Activated T-cell treated with anti-CD3 and anti-CD28 coated beads for 48 hours (primary cell): ENCODE data around the gene NFKBIB.
"Not testable (repeated sequence)": the region's sequence is repeated elsewhere in the genome, so short reads cannot be mapped to it uniquely, and the experiment has no call there.

ENCODE experiments used
- DNase-seq: peaks from one replicate; pipeline ENCODE4 v3.0.0-alpha.2; 2020; ENCODE audit warnings: low read depth

Gene NFKBIB

DNA sequence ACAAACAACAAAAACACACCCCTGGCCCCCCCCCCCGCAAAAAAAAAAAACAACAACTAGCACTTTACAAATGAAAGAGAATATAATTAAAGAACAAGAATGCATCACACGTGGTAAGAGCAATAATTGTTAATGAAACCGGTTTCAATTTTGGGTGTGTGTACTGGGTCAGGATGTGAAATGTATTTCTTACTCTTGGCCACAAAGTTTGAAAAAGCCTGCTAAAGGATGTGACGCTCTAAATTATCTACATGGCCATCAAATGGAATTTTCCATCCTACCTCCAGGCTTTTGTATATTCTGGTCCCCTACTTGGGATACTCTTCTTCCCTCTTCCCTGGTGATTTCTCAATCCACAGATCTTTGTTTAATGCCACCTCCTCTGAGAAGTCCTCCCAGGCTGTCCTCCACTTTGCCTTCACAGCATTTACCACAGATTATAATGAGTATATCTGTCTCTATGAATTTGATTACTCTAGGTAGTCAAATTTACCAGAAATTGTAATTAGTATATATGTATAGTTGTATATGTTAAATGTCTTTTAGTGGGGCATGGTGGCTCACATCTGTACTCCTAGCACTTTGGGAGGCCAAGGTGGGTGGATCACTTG lies 28.7 kb downstream of the NFKBIB start:
- DNase-seq: no peak

DNA sequence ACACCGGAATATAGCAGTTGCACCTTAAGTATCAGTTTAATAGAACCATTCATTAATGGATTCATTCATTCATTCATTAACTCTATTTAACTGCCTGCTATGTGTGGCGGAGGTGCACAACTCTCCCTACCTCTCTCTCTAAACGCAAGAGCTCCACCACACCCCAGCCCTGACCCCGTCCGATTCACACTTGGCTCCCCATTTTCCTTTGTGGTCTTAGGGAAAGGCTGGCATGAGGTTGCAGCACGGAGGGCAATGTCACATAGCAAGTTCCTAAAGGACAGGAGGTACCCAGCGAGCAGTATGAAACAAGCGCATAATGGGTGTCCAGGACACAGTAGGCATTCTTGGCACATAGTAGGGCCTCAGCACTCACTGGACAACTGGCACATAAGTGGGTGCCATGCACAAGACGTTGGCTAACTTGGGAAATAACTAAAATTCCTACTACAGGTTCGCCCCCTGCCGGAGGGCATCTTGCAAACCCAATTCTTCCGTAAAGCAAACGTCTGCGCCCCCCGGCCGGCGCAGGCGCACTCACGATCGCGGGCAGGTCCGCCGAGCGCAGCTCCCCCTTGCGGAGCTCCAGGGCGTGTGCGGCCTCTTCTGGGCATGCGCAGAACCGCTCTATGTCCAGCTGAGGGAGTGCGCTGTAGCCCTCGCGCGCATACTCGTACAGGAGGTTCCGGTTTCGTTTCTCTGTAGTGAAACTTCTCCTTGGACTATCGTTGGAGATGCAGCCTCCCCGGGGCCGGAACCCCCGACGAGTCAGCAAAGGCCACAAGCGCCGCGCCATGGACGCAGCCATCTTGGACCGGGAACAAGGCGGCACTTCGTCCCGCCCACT lies 30.4 kb downstream of the NFKBIB start, which contains the start of gene SARS2:
TSS of gene SARS2 (minus strand) at position 835 of the 847 bp plus-strand sequence. CDS start at position 808, 27 bp downstream.
- peak; percentile 90 for DNase-seq

DNA sequence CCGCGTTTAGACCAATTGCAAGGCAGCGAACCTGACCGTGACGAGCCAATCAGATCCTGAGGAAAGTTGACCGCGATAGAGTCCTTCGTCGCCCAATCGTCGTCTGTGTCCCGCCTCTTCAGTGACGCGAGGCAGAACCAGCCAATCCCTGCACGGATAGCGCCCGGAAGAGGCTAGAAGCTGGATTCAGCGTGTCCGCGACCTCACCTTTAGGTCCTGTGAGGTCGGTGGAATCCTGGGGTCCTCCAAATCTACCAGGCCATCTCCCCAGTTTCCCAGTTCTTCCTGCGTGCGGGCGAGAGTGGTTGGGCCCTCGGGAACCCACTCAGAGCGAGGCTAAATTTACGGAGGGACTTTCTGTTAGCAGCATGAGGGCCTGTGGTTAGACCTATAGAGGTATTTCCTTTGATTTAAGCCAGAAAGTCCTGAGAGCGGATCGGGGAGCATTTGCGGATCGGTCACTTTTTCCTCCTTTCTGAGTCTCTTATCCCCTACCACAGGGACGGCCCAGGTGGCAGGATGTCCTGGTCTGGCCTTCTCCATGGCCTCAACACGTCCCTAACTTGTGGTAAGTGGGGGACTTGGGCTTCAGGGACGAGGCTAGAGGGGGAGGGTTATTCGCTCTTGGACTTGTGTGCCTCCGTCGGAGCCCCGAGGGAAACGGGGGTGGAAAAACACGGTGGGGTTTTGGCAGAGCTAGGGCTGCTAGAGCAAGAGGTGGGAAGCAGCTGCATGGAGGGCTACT lies 31.2 kb downstream of the NFKBIB start, which contains the start of gene MRPS12:
TSS of gene MRPS12 (plus strand) at position 169 of the 745 bp plus-strand sequence. CDS start at position 520, 351 bp downstream.
- DNase-seq: peak; percentile 97

DNA sequence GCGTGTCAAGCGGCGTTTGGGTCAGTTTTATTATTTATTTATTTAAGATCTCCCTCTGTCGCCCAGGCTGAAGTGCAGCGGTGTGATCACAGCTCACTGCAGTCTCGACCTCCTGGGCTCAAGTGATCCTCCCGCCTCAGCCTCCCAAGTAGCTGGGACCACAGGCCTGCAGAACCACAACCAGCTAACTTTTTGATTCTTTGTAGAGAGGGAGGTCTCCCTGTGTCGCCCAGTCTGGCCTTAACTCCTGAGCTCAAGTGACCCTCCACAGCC lies 31.7 kb downstream of the NFKBIB start:
- DNase-seq: no peak

DNA sequence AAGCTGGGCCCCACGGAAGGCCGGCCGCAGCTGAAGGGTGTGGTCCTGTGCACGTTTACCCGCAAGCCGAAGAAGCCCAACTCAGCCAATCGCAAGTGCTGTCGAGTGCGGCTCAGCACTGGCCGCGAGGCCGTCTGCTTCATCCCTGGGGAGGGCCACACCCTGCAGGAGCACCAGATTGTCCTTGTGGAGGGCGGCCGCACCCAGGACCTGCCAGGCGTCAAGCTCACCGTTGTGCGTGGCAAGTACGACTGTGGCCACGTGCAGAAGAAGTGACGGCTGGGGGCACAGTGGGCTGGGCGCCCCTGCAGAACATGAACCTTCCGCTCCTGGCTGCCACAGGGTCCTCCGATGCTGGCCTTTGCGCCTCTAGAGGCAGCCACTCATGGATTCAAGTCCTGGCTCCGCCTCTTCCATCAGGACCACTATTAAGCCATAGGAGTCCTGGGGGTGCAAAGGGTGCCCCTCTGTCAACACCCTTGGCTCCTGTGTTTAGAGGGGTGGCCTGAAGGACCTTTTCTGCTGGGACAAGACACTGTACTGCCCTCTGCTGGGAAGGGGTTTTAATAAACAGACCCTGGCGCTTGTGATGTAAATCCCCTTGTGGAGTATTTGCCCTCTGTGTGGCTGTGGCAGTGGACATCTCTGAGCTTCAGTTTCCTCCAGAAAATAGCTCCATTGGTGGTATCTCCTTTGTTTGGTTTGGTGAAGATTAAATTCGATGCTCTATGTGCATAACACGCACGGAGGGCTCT lies 32.8 kb downstream of the NFKBIB start:
- no peak for DNase-seq

DNA sequence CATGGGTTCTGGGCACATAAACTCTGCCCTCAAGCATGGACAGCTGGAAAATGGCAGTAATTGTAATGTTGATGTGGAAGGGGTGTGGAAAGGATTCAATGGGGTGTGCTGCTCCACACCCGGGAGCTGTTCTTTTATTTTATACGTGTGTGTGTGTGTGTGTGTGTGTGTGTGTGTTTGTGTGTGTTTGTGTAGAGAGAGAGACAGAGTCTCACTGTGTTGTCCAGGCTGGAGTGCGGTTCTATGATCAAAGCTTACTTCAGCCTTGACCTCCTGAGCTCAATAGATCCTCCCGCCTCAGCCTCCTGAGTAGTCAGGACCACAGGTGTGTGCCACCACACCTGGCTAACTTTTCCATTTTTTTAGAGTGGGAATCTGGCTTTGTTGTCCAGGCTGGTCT lies 33.8 kb downstream of the NFKBIB start:
- no peak for DNase-seq

DNA sequence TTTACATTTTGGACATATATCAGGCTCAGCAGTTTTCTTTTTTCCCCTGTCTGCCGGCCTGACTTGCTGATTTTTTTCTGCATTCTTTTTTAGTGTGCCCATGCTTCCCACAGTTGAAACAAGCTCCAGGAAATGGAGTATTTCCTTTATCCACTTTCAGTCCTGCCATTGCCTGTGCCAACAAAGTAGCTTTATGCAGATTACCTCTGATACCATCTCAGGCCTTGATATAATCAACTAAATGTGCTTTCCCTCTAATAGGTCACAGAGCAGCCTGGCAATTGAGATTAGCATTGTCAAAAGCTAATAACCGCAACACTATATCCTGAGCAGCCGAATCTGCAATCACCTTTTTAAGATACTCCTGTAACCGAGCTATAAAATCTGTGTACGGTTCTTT lies 40.2 kb downstream of the NFKBIB start:
- DNase-seq: no peak

DNA sequence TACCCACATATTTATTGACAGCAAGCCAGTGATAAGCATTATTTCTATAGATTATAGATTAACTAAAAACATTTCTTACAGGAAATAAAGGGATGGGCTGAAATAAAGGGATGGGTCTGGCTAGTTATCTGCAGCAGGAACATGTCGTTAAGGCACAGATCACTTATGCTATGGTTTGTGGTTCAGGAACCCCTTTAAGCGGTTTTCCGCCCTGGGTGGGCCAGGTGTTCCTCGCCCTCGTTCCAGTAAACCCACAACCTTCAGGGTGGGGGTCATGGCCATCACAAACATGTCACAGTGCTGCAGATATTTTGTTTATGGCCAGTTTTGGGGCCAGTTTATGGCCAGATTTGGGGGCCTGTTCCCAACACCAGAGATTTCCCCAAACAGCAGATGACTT lies 41.7 kb downstream of the NFKBIB start:
- DNase-seq: not testable (repeated sequence)

DNA sequence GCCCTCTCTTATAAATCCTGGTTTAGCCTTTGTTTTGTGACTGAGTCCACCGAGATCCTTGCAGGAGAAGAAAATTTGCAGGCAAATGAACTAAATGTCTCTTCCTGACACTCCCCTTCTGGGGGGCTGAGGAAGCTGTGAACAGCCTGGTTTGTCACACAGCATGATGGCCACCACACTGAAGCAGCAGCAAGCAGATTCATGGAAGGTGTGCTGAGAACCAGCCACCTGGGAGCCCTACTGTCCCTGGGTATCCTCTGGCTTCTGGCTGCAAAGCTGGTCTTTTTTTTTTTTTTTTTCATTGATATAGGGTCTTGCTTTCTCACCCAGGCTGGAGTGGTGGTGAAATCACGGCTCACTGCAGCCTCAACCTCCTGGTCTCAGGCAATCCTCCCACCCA lies 42.2 kb downstream of the NFKBIB start:
- DNase-seq: no peak

DNA sequence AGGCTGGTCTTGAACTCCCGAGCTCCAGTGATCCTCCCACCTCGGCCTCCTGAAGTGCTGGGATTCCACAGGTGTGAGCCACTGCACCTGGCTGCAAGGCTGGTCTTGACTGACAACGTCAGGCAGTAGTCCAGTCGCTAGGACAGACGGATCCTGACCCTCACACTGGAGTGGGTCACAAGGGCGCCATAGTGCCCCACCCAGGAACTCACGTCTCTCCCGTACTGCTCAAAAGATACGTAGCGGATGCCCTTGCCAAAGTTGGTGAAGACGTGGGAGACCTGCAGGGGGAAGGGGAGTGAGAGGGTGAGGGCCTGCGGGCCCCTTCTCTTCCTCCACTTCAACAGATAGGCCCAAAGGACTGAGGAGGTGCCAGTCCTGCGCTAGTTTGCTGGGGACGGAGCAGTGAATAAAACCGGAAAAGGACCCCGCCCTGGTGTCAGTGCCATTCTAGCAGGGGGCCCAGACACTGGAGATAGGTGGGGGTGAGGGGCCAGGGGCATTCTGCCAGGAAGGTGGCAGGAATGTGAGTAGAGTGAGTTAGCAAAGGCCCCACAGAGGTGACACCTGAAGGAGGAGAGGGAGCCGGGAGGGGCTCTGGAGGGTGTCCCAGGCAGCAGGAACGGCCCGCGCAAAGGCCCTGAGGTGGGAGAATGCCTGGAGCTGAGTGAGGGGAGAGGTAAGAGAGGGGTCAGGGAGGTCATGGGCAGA lies 42.9 kb downstream of the NFKBIB start:
- no peak for DNase-seq

DNA sequence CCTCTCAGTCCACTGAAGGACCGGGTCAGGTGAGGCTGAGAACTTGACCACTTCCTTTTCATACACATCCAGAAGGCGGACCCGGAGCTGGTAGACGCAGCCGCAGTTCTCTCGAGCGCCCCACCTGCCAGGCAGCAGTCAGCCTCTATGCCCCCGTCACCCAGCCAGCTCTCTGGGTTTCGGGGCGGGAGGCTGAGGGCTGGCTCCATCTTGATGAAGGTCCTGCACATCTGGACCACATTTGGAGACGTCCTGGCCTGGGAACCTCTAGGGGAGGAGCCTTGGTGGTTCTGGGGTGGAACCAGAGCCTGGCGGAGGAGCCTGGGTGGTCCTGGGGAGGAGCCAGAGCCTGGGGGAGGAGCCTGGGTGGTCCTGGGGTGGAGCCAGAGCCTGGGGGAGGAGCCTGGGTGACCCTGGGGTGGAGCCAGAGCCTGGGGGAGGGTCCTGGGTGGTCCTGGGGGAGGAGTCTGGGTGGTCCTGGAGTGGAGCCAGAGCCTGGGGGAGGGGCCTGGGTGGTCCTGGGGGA lies 45.3 kb downstream of the NFKBIB start:
- no peak for DNase-seq

DNA sequence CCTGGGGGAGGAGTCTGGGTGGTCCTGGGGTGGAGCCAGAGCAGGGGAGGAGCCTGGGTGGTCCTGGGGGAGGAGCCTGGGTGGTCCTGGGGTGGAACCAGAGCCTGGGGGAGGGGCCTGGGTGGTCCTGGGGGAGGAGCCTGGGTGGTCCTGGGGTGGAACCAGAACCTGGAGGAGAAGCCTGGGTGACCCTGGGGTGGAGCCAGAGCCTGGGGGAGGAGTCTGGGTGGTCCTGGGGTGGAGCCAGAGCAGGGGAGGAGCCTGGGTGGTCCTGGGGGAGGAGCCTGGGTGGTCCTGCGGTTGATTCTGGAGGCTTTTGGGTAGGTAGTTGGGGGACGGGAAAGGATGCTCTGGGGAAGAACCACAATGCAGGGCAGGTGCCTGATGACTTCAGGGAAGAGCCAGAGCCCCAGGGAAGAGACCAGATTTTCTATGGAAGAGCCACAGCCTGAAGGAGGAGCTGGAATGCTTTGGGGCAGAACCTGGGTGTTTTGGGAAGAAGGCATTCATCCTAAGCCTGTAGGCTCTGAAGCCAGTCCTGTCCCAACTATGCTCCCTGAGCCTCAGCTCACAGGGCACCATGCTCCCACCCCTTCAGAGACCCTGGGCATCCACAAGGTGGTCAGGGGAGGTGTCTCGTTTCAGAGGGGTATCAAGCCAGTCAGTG lies 45.9 kb downstream of the NFKBIB start:
- no peak for DNase-seq

DNA sequence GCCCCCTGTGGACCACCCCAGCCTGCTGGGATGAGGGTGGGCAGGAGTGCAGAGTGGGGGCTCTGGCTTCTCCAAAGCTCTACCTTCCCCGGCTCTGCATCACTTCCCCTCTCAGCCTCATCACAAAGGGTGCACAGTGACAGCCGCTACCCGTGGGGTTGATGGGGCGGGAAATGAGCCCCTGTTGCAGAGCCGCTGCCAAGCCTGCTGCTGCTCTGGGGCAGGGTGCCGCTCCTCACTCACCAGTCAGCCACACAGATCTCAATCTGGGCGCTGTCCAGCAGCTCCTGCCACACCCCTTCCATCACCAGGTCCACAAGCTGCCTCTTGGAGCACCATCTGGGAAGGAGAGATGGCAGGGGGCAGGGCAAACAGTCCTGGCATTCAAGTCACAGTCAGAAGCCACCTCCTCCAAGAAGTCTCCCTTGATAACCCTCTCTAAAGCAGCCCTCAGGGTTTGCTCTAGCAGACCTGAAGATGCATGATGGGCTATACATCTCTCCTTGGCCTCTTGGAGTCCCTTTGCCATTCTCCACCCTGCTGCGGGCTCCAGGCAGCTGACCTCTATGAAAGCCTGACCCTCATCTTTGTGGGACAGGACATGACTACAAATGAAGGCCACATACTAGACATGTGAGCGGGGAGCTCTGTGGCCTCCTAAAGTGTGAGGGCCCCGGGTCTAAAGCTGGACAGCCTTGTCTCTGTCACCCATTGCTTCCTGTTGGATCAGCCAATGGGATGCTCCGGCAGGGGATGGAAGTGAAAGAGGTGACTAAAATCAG lies 46.7 kb downstream of the NFKBIB start:
- no peak for DNase-seq

DNA sequence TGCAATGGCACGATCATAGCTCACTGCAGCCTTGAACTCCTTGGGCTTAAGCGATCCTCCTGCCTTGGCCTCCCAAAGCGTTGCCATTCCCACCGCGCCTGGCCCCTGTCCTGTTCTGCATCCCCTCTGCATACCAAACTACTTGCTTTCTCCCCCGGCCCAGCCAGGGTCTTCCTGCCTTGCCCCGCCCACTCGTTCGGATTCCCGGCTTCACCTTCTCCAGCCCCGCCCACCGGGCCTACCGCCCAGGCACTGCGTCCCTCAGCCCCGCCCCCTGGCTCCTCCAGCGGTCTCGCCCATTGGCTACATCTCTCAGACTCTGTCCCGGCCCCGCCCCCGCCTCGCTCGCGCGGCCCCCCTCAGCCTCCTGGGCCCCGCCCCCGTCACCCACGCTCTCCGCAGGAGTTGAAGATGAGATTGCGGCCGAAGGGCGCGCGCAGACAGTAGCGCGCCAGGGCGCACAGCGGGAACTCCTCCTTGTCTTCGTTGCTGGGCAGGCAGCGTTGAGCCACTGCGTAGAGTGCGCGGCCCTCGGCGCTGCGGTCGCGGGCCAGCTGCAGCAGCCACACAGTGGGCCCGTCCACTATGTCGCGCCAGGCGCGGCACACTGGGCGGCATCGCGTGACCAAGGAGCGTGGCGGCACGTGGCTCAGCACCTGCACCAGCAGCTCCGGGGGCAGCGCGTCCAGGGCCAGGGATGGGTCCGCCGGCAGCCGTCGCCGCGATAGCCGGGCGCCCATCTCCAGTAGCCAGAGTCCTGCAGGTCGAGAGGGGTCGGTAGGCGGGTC lies 50.0 kb downstream of the NFKBIB start:
- DNase-seq: peak; percentile 87

DNA sequence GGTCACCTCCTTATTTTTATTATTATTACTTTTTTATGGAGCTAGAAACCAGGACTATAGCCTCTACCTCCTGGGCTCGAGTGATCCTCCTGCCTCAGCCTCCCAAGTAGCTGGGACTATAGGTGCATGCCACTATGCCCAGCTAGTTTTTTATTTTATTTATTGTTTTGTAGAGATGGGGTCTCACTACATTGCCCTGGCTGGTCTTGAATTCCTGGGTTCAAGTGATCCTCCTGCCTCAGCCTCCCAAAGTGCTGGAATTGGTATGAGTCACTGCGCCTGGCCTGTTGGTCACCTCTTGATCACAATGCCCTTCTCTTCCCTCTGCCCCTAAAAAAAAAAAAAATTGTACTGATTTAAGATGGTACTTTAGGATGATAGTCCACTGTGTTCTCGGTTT lies 51.4 kb downstream of the NFKBIB start:
- no peak for DNase-seq

DNA sequence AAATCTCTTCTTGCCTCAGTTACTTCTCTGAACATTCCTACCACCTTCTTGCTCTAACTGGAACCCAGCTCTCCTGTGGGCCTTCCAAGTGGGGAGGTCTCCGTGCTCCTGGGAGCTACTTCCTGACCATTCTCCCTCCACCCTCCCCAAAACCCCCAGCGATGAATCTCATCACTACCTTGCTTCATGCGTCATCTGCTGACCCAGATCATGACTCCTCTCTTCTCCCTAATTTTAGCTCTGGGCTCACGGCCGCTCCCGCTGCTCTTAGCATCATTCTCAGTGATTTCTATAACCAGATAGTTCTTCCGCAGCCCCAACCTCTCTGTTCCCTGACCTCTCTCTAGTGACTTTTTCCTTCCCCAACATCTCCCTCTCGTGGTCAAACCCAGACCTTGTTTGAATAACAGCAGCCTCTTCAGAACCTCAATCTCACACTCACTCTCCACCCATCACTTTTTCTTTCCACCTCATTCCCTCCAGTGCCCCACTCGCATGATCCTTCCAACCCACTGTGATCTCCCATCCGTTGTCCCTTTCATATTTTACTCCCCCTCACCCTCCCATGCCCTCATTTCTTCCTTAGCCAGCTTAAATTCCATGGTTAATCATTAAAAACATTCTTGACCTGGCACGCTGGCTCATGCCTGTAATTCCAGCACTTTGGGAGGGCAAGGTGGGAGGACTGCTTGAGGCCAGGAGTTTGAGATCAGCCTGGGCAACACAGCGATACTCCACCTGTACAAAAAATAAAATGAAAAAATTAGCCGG lies 52.8 kb downstream of the NFKBIB start:
- no peak for DNase-seq

DNA sequence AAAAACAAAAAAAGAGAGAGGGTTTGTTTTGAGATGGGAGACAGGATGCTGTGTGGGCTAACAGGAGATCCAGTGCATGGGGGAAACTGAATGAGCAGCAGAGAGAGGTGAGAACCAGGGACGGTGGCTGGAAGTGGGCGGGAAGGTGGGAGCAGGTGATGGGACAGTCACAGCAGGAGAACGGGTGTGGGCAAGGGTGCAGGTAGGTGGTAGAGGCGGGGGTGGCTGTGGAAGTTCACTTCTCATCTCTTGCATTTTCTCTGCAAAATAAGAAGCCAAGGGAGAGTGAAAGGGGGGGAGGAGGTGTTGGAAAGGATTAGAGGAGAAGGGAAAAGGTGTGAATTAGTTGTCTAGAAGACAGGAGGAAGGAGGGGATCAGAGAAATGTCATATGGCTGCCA lies 53.9 kb downstream of the NFKBIB start:
- DNase-seq: no peak

DNA sequence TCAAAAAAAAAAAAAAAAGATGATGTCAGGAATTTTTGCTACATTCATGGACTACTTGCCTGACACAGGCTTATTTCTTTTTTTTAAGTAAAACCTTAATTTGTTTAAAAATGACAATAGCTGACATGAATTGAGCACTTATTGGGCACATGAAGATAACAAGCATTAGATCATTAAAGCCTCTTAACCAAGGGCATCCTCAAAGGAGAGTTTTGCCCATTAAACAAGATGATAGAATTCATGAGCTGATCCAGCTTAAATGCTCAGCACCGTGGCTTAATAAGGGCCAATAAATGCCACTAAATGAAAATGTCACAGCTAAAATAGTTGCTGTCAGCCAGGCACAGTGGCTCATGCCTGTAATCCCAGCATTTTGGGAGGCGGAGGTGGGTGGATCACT lies 56.5 kb downstream of the NFKBIB start:
- no peak for DNase-seq
